Keratinocyte (primary cell): ENCODE measurements around the gene SGSM1.

Source experiments
- CTCF ChIP-seq, 3 experiments: IDR thresholded peaks in 1 of 3; conservative IDR thresholded peaks in 1 of 3; optimal IDR thresholded peaks in 1 of 3; 2 replicates in 2 of 3; 3 replicates in 1 of 3; pipeline versions ENCODE3 to v1.5.1; 2011; ENCODE audit warnings: low read length in 3 of 3, mild to moderate bottlenecking in 3 of 3, moderate library complexity in 2 of 3, control low read depth in 1 of 3, inconsistent platforms in 1 of 3; ENCODE audit not compliant: insufficient read depth in 2 of 3; ENCODE audit errors: extremely low read depth in 1 of 3
- EZH2 ChIP-seq: IDR thresholded peaks from one replicate; pipeline ENCODE4 v1.6.1; 2012; ENCODE audit warnings: inconsistent platforms, mild to moderate bottlenecking, low read length, moderate library complexity

GRCh38 chr22:24873226-24873625 is 67.2 kb downstream of the SGSM1 start:
- TF ChIP-seq CTCF (optimal IDR thresholded peaks at IDR 0.05 in 1 of 3, IDR thresholded peaks at IDR 0.05 in 1 of 3, conservative IDR thresholded peaks at IDR 0.05 in 1 of 3; ENCODE audit: extremely low read depth in 1 of 3, insufficient read depth in 2 of 3, low read length in 3 of 3) (no peak), EZH2 (no peak)
